Neural progenitor cell (in vitro differentiated cells): ENCODE data around the gene INSIG1. TPM values are rescaled to one million over a fixed set of nuclear protein-coding genes. Genes with fewer than 3 reads are reported as not detected.

ENCODE experiments used
- DNase-seq: peaks from one replicate; pipeline ENCODE4 v3.0.0-alpha.2; 2016; ENCODE audit warnings: low spot score
- H2AFZ ChIP-seq: fragments of 200-600 bp; sonication (generic); replicated peaks from 2 replicates; pipeline ENCODE4 v1.6.1; 2016; ENCODE audit warnings: antibody characterized with exemption
- H3F3A ChIP-seq: fragments of 200-600 bp; sonication (generic); 2 replicates; pipeline ENCODE4 v1.6.1; 2016; ENCODE audit warnings: antibody characterized with exemption, low read depth
- H3K27ac ChIP-seq: fragments of 200-600 bp; sonication (generic); 2 replicates; pipeline ENCODE4 v1.5.1; 2016; ENCODE audit warnings: mild to moderate bottlenecking
- H3K27me3 ChIP-seq: fragments of 200-600 bp; sonication (generic); 2 replicates; pipeline ENCODE4 v1.6.1; 2016; ENCODE audit warnings: mild to moderate bottlenecking, moderate library complexity
- H3K36me3 ChIP-seq: fragments of 200-600 bp; sonication (generic); 2 replicates; pipeline ENCODE4 v1.5.1; 2016
- H3K4me1 ChIP-seq: fragments of 200-600 bp; sonication (generic); 2 replicates; pipeline ENCODE4 v1.6.1; 2016; ENCODE audit warnings: mixed run types
- H3K4me2 ChIP-seq: fragments of 200-600 bp; sonication (generic); 2 replicates; pipeline ENCODE4 v1.6.1; 2016
- H3K4me3 ChIP-seq: fragments of 200-600 bp; sonication (generic); 2 replicates; pipeline ENCODE4 v1.5.1; 2016
- H3K79me2 ChIP-seq: fragments of 200-600 bp; sonication (generic); 2 replicates; pipeline ENCODE4 v1.6.1; 2016; ENCODE audit warnings: low read depth
- H3K9ac ChIP-seq: fragments of 200-600 bp; sonication (generic); 2 replicates; pipeline ENCODE4 v1.6.1; 2016
- H3K9me3 ChIP-seq: fragments of 200-600 bp; sonication (generic); 2 replicates; pipeline ENCODE4 v1.5.1; 2016; ENCODE audit warnings: low read depth
- H4K20me1 ChIP-seq: fragments of 200-600 bp; sonication (generic); 2 replicates; pipeline ENCODE4 v1.6.1; 2016; ENCODE audit warnings: low read depth
- H3K27ac Mint-ChIP-seq: 3 replicates; pipeline ENCODE4 v1.8.0; 2021; ENCODE audit warnings: mixed read lengths
- H3K27me3 Mint-ChIP-seq: 2 replicates; pipeline ENCODE4 v1.8.0; 2022; ENCODE audit warnings: low read depth, mild to moderate bottlenecking, inconsistent platforms, moderate library complexity, mixed read lengths; ENCODE audit not compliant: insufficient read depth
- H3K36me3 Mint-ChIP-seq: 3 replicates; pipeline ENCODE4 v1.8.0; 2021; ENCODE audit warnings: mixed read lengths
- H3K4me1 Mint-ChIP-seq: 3 replicates; pipeline ENCODE4 v1.8.0; 2021; ENCODE audit warnings: mixed read lengths
- H3K4me3 Mint-ChIP-seq: 3 replicates; pipeline ENCODE4 v1.8.0; 2021; ENCODE audit warnings: mild to moderate bottlenecking, moderate library complexity, mixed read lengths
- H3K9me3 Mint-ChIP-seq: 3 replicates; pipeline ENCODE4 v1.8.0; 2020; ENCODE audit warnings: mixed read lengths
- CTCF ChIP-seq: fragments of 200-600 bp; sonication (generic); IDR thresholded peaks from 2 replicates; pipeline ENCODE4 v1.5.1; 2017; ENCODE audit warnings: antibody characterized with exemption, mild to moderate bottlenecking
- EZH2 ChIP-seq: fragments of 200-600 bp; sonication (generic); IDR thresholded peaks from 2 replicates; pipeline ENCODE4 v1.6.1; 2017; ENCODE audit warnings: antibody characterized with exemption, mild to moderate bottlenecking, moderate library complexity
- EZH2phosphoT487 ChIP-seq: fragments of 200-600 bp; sonication (generic); IDR thresholded peaks from 2 replicates; pipeline ENCODE4 v1.6.1; 2017; ENCODE audit warnings: antibody characterized with exemption
- total RNA-seq: library from RNA; depleted of rRNA; stranded (reverse); fragments of >200 nt; gene quantifications from 2 replicates; pipeline ENCODE4 v1.2.3, GENCODE V29; 2015; ENCODE audit warnings: low replicate concordance

INSIG1 gene
- total RNA-seq, 1 donor from 2014 or later, result 94.3 TPM

- H3K4me1 ChIP-seq, result no peaks in the 10 kb centered on the region
- Mint-ChIP-seq H3K9me3 (no peaks in the 10 kb centered on the region), H3K27ac (no peak overlapping the region), H3K4me1 (no peaks in the 10 kb centered on the region), H3K27me3 (peaks cover 3% of the 10 kb centered on the region), H3K36me3 (no peaks in the 10 kb centered on the region), H3K4me3 (no peak overlapping the region)
- H3K9ac ChIP-seq, result no peak overlapping the region
- no peaks in the 10 kb centered on the region for H3K79me2 ChIP-seq
- peaks cover 11% of the 10 kb centered on the region for H3K27me3 ChIP-seq
- H2AFZ ChIP-seq, result no peak overlapping the region
- H3K4me3 ChIP-seq, result no peak overlapping the region
- H4K20me1 ChIP-seq, result no peaks in the 10 kb centered on the region
- no peak overlapping the region for H3K27ac ChIP-seq
- H3F3A ChIP-seq, result no peaks in the 10 kb centered on the region
- no peaks in the 10 kb centered on the region for H3K9me3 ChIP-seq
- no peaks in the 10 kb centered on the region for H3K36me3 ChIP-seq
- no peak overlapping the region for H3K4me2 ChIP-seq
- DNase-seq, result no peak
- TF ChIP-seq CTCF (no peak), EZH2phosphoT487 (no peak), EZH2 (no peak)
Measured at GRCh38 chr7:155324918-155325235, 27.2 kb downstream of the INSIG1 start.

GRCh38 chr7:155326385-155326784, 28.7 kb downstream of the INSIG1 start:
- Mint-ChIP-seq H3K9me3 (no peaks in the 10 kb centered on the region), H3K36me3 (no peaks in the 10 kb centered on the region), H3K4me1 (no peaks in the 10 kb centered on the region), H3K27ac (no peak overlapping the region), H3K27me3 (peaks cover 3% of the 10 kb centered on the region), H3K4me3 (no peak overlapping the region)
- no peaks in the 10 kb centered on the region for H3K79me2 ChIP-seq
- H3K9me3 ChIP-seq, result no peaks in the 10 kb centered on the region
- DNase-seq, result no peak
- H3K27ac ChIP-seq, result no peak overlapping the region
- no peaks in the 10 kb centered on the region for H3K36me3 ChIP-seq
- H3K4me3 ChIP-seq, result no peak overlapping the region
- no peak overlapping the region for H3K9ac ChIP-seq
- TF ChIP-seq EZH2, result no peak
- TF ChIP-seq EZH2phosphoT487, result no peak
- no peak for TF ChIP-seq CTCF
- no peaks in the 10 kb centered on the region for H3K4me1 ChIP-seq
- no peaks in the 10 kb centered on the region for H3F3A ChIP-seq
- H2AFZ ChIP-seq, result no peak overlapping the region
- peaks cover 20% of the 10 kb centered on the region for H3K27me3 ChIP-seq
- H3K4me2 ChIP-seq, result no peak overlapping the region
- H4K20me1 ChIP-seq, result no peaks in the 10 kb centered on the region

GRCh38 chr7:155327590-155328320, 30.1 kb downstream of the INSIG1 start:
- Histone ChIP-seq H3K4me3 (no peak overlapping the region), H3K27ac (no peak overlapping the region), H3K36me3 (no peaks in the 10 kb centered on the region), H3K9me3 (no peaks in the 10 kb centered on the region), H3K27me3 (peaks cover 20% of the 10 kb centered on the region), H3K4me2 (no peak overlapping the region), H3K9ac (no peak overlapping the region), H3K79me2 (no peaks in the 10 kb centered on the region), H2AFZ (no peak overlapping the region), H4K20me1 (no peaks in the 10 kb centered on the region), H3K4me1 (no peaks in the 10 kb centered on the region), H3F3A (no peaks in the 10 kb centered on the region)
- DNase-seq, result no peak
- no peak overlapping the region for H3K27ac Mint-ChIP-seq
- H3K27me3 Mint-ChIP-seq, result peaks cover 5% of the 10 kb centered on the region
- no peak overlapping the region for H3K4me3 Mint-ChIP-seq
- TF ChIP-seq EZH2 (no peak), EZH2phosphoT487 (no peak), CTCF (no peak)
- H3K9me3 Mint-ChIP-seq, result no peaks in the 10 kb centered on the region
- H3K4me1 Mint-ChIP-seq, result no peaks in the 10 kb centered on the region
- H3K36me3 Mint-ChIP-seq, result no peaks in the 10 kb centered on the region
